B cell (primary cell): ENCODE data around the gene PPP1R3C. TPM values are rescaled to one million over a fixed set of nuclear protein-coding genes. Genes with fewer than 3 reads are reported as not detected.

Experiments used
- ATAC-seq: fragments of 200-7000 bp; cut with Tn5 transposase; one replicate; pipeline ENCODE4 v1.10.0; 2021; ENCODE audit warnings: low read depth, mild to moderate bottlenecking, moderate number of reproducible peaks, moderate library complexity
- CTCF ChIA-PET: fragments of 350-600 bp; sonication (Branson Sonifier 250); formaldehyde crosslinking; loops from one replicate; lab custom pipeline; 2021; ENCODE audit warnings: antibody characterized with exemption, inconsistent platforms; lab: Charles Lee
- POLR2A ChIA-PET: fragments of 350-600 bp; sonication (Branson Sonifier 250); formaldehyde crosslinking; loops from one replicate; lab custom pipeline; 2021; ENCODE audit warnings: antibody characterized with exemption; lab: Charles Lee
- DNase-seq: peaks from one replicate; pipeline ENCODE4 v3.0.0; 2013
- H2AFZ ChIP-seq: 2 replicates; pipeline ENCODE4 v1.6.1; 2012; ENCODE audit warnings: mild to moderate bottlenecking, low read depth, low read length; ENCODE audit not compliant: insufficient read depth, poor library complexity, severe bottlenecking
- H3K27ac ChIP-seq, 2 donors: 1 replicate in 1 of 2; 2 replicates in 1 of 2; pipeline ENCODE4 v1.5.1; 2012 to 2013; ENCODE audit warnings: low read length in 2 of 2, mild to moderate bottlenecking in 2 of 2, moderate library complexity in 1 of 2
- H3K27me3 ChIP-seq, 4 experiments: fragments of 200-600 bp in 1 of 4; sonication (generic) in 1 of 4; replicated peaks in 1 of 4; 1 replicate in 2 of 4; 2 replicates in 2 of 4; pipeline versions ENCODE4 v1.6.1 to v1.7.0; 2013 to 2016; ENCODE audit warnings: low read length in 3 of 4, mild to moderate bottlenecking in 2 of 4, mixed read lengths in 1 of 4, moderate library complexity in 1 of 4; ENCODE audit not compliant: insufficient read depth in 4 of 4, control insufficient read depth in 3 of 4; ENCODE audit errors: control extremely low read depth in 1 of 4
- H3K36me3 ChIP-seq, 2 experiments: replicated peaks in 1 of 2; 1 replicate in 1 of 2; 2 replicates in 1 of 2; pipeline versions ENCODE4 v1.6.1 to v1.7.1; 2013; ENCODE audit warnings: low read length in 1 of 2; ENCODE audit not compliant: insufficient read depth in 2 of 2, control insufficient read depth in 1 of 2; ENCODE audit errors: control extremely low read depth in 1 of 2, extremely low read depth in 1 of 2
- H3K4me1 ChIP-seq, 2 donors: fragments of 200-600 bp in 1 of 2; sonication (generic) in 1 of 2; 1 replicate in 1 of 2; 2 replicates in 1 of 2; pipeline versions ENCODE4 v1.5.1 to v1.6.1; 2013 to 2017; ENCODE audit warnings: low read length in 2 of 2; ENCODE audit not compliant: control insufficient read depth in 2 of 2, insufficient read depth in 2 of 2
- H3K4me2 ChIP-seq: replicated peaks from 2 replicates; pipeline ENCODE3; 2012; ENCODE audit warnings: mild to moderate bottlenecking, low read depth, low read length; ENCODE audit not compliant: poor library complexity, severe bottlenecking
- H3K4me3 ChIP-seq, 5 experiments: fragments of 200-600 bp in 1 of 5; sonication (generic) in 1 of 5; 1 replicate in 3 of 5; 2 replicates in 2 of 5; pipeline versions ENCODE4 v1.5.1 to v1.7.0; 2011 to 2016; ENCODE audit warnings: low read length in 4 of 5, mild to moderate bottlenecking in 4 of 5, low read depth in 2 of 5, control low read depth in 1 of 5, moderate library complexity in 1 of 5; ENCODE audit not compliant: insufficient read depth in 1 of 5; ENCODE audit errors: control extremely low read depth in 1 of 5, extremely low read depth in 1 of 5
- H3K79me2 ChIP-seq: fragments of 200-600 bp; sonication (generic); one replicate; pipeline ENCODE4 v1.6.0; 2016; ENCODE audit warnings: low read length; ENCODE audit not compliant: control insufficient read depth, insufficient read depth
- H3K9ac ChIP-seq: fragments of 200-600 bp; sonication (generic); 2 replicates; pipeline ENCODE4 v1.6.1; 2017; ENCODE audit warnings: mild to moderate bottlenecking, low read length, moderate library complexity
- H3K9me3 ChIP-seq, 3 donors: one replicate each; pipeline versions ENCODE4 v1.6.1 to v1.7.1; 2013; ENCODE audit warnings: low read length in 2 of 3; ENCODE audit not compliant: control insufficient read depth in 2 of 3, insufficient read depth in 1 of 3; ENCODE audit errors: control extremely low read depth in 1 of 3
- H4K20me1 ChIP-seq: 2 replicates; pipeline ENCODE4 v1.6.0; 2012; ENCODE audit warnings: mild to moderate bottlenecking, low read length; ENCODE audit not compliant: insufficient read depth, control insufficient read depth, poor library complexity, severe bottlenecking
- H3K27ac Mint-ChIP-seq: one replicate; pipeline ENCODE4 v1.8.0; 2021; ENCODE audit warnings: mixed read lengths
- H3K27me3 Mint-ChIP-seq: one replicate; pipeline ENCODE4 v1.8.0; 2021; ENCODE audit warnings: mixed read lengths
- H3K4me1 Mint-ChIP-seq: one replicate; pipeline ENCODE4 v1.8.0; 2021; ENCODE audit warnings: mixed read lengths
- H3K4me3 Mint-ChIP-seq: one replicate; pipeline ENCODE4 v1.8.0; 2021; ENCODE audit warnings: mixed read lengths
- H3K9me3 Mint-ChIP-seq: one replicate; pipeline ENCODE4 v1.8.0; 2022; ENCODE audit warnings: mixed read lengths; ENCODE audit not compliant: insufficient read depth
- CTCF ChIP-seq: fragments of 200-600 bp; IDR thresholded peaks from one replicate; pipeline ENCODE4 v1.8.0; 2022; ENCODE audit warnings: antibody characterized with exemption, mild to moderate bottlenecking
- EZH2 ChIP-seq: IDR thresholded peaks from 2 replicates; pipeline ENCODE4 v1.6.1; 2012; ENCODE audit warnings: borderline replicate concordance, low read depth, mild to moderate bottlenecking, moderate library complexity, low read length; ENCODE audit not compliant: insufficient read depth, poor library complexity, severe bottlenecking
- WGBS: methylation state at CpG from one replicate; pipeline ENCODE4 v1.1.5; 2013; ENCODE audit warnings: missing lambda C conversion rate; ENCODE audit not compliant: insufficient coverage; 5-methylcytosine and 5-hydroxymethylcytosine counted together
- intact Hi-C: fragments of 100-400 bp; cut with micrococcal nuclease; formaldehyde crosslinking; loops from one replicate; pipeline ENCODE4 v1.10.0; 2022
- polyA plus RNA-seq: library from polyadenylated mRNA; depleted of rRNA; stranded (reverse); fragments of >200 nt; gene quantifications from 2 replicates; pipeline ENCODE4 v1.2.3, GENCODE V29; 2012
- total RNA-seq, 2 donors: library from RNA; stranded (reverse); fragments of 120-200 nt in 1 of 2; gene quantifications; 1 replicate in 1 of 2; 2 replicates in 1 of 2; pipeline versions ENCODE4 v1.2.3 to v1.2.4, GENCODE V29; 2013 to 2022

The PPP1R3C gene
- total and polyA plus RNA-seq, 2 donors (not counting 1 experiment from before 2014, with no cell fraction given): not detected

DNA sequence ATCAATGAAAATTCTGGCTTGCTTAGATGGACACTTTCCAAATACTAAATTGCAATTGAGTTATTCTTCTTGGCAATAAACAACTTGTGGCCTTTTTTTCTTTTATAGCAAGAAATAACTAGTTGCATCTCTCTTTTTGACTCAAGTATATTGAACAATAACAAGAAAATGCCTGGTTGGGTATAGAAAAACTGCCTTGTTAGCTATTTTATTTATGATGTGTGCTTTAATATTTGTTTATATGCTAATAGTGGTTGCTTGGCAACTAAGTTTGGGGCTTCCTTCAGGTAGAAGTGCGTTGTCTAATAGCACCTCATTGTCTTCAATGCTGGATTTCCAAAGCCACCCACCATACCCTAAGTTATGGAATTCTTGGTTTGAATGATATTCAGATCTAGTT is 30.1 kb upstream of the PPP1R3C start:
- Histone ChIP-seq H3K36me3 (no peaks in the 10 kb centered on the region), H3K4me2 (no peak overlapping the region), H3K4me3 (no peak overlapping the region), H3K79me2 (no peaks in the 10 kb centered on the region), H2AFZ (no peak overlapping the region), H3K9me3 (peaks cover 0 to 1% (median 0%) of the 10 kb centered on the region in 3 donors), H3K4me1 (no peaks in the 10 kb centered on the region), H4K20me1 (no peaks in the 10 kb centered on the region), H3K9ac (no peak overlapping the region), H3K27ac (no peak overlapping the region), H3K27me3 (peaks cover 0 to 3% (median 0%) of the 10 kb centered on the region in 4 experiments)
- intact Hi-C loops: no loop called here
- no peak for ATAC-seq
- POLR2A ChIA-PET: no interaction called here
- TF ChIP-seq CTCF (no peak), EZH2 (no peak)
- no peaks in the 10 kb centered on the region for H3K9me3 Mint-ChIP-seq
- H3K4me3 Mint-ChIP-seq: no peak overlapping the region
- peaks cover 47% of the 10 kb centered on the region for H3K27me3 Mint-ChIP-seq
- DNase-seq: no peak
- WGBS: no CpG with 5 or more reads among the region's 1 CpG
- no peak overlapping the region for H3K27ac Mint-ChIP-seq
- H3K4me1 Mint-ChIP-seq: no peaks in the 10 kb centered on the region
- CTCF ChIA-PET: no interaction called here

GRCh38 chr10:91653219-91653870 is 20.5 kb upstream of the PPP1R3C start:
- POLR2A ChIA-PET: no interaction called here
- no peaks in the 10 kb centered on the region for H3K9me3 Mint-ChIP-seq
- H3K27me3 ChIP-seq: no peaks in the 10 kb centered on the region
- H3K4me2 ChIP-seq: no peak overlapping the region
- no peak for ATAC-seq
- H3K27me3 Mint-ChIP-seq: peaks cover 2% of the 10 kb centered on the region
- no peak for TF ChIP-seq CTCF
- TF ChIP-seq EZH2: no peak
- DNase-seq: no peak
- no peaks in the 10 kb centered on the region for H3K4me1 Mint-ChIP-seq
- CTCF ChIA-PET: no interaction called here
- no peak overlapping the region for H3K27ac ChIP-seq
- H3K9ac ChIP-seq: no peak overlapping the region
- no peaks in the 10 kb centered on the region for H3K79me2 ChIP-seq
- no peaks in the 10 kb centered on the region for H4K20me1 ChIP-seq
- no peak overlapping the region for H3K4me3 ChIP-seq
- no peak overlapping the region for H3K27ac Mint-ChIP-seq
- intact Hi-C loops: no loop called here
- 95% methylated on average over 5 of the region's 6 CpGs for WGBS
- no peaks in the 10 kb centered on the region for H3K9me3 ChIP-seq
- H3K4me1 ChIP-seq: no peaks in the 10 kb centered on the region
- no peaks in the 10 kb centered on the region for H3K36me3 ChIP-seq
- H3K4me3 Mint-ChIP-seq: no peak overlapping the region
- no peak overlapping the region for H2AFZ ChIP-seq
